ENCODE measurements around the gene PSORS1C2. TPM values are rescaled to one million over a fixed set of nuclear protein-coding genes. Genes with fewer than 3 reads are reported as not detected.

The PSORS1C2 gene
- total RNA-seq, 1 experiment from 2014 or later = 0.33 TPM

DNA sequence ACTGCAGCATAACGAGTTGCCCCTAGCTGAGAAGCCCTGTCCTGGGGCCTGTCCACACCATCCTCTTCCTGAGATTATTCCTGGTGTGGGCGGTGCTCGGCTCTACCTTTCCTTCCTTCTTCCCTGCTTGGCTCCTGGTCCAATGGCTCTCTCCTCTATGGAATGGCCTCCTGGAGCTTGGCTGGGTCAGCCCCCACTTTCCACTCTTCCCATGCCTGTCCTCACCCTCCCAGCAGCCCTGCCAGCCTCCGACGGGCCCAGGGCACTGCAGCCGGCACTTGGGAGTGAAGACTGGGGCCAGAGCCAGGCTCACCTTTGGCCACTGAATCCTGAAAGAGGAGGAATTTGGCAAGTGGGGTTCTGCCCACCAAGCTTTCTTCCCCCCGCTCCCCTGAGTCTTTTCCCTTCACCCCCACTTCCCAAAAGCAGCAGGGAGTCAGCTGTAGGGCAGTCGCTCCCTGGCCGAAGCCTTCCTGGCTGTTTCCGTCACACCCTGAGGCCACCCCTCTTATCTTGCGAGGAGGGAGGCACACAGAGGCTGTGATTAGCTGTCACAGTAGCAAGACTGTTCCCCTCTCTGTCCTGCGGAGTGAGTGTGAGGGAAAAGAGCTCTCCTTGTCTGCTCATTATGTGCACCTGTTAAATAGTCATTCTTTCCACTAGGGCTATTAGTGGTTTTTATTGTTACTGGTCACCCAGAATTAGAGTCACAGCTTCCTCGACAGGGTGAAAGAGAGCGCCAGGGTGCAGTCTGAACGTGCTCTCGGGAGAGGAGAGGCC lies 12.3 kb downstream of the PSORS1C2 start:
- H2BK15ac ChIP-seq (ENCODE audit: low read depth, low read length) = no peak overlapping the region
- no peak overlapping the region for H2BK120ac ChIP-seq (ENCODE audit: low read depth, low read length, poor library complexity, severe bottlenecking)
- no peak overlapping the region for H2AFZ ChIP-seq (ENCODE audit: low read length)
- Mint-ChIP-seq H3K27me3 (ENCODE audit: low read depth) (peaks cover 13% of the 10 kb centered on the region), H3K27ac (no peak overlapping the region), H3K9me3 (no peaks in the 10 kb centered on the region; a peak in 1 of 5 replicates), H3K36me3 (ENCODE audit: insufficient read depth in 1 of 3, low read depth in 3 of 3) (no peaks in the 10 kb centered on the region), H3K4me1 (peaks cover 37 to 43% of the 10 kb centered on the region in 2 experiments), H3K4me3 (no peak overlapping the region; a peak in 1 of 5 replicates)
- no peak for DNase-seq
- no peaks in the 10 kb centered on the region for H3K4me1 ChIP-seq (ENCODE audit: insufficient read depth, low read length)
- no peak overlapping the region for H3K4me2 ChIP-seq (ENCODE audit: insufficient read depth, insufficient read length, low read length)
- H3K14ac ChIP-seq (ENCODE audit: insufficient read depth, low read length) = no peak overlapping the region
- no peaks in the 10 kb centered on the region for H3K23me2 ChIP-seq (ENCODE audit: insufficient read length, low read depth, low read length, poor library complexity, severe bottlenecking)
- no peak overlapping the region for H2BK20ac ChIP-seq (ENCODE audit: low read depth, low read length, poor library complexity, severe bottlenecking)
- no peaks in the 10 kb centered on the region for H3K79me2 ChIP-seq (ENCODE audit: insufficient read depth, low read length)
- H4K20me1 ChIP-seq (ENCODE audit: control insufficient read depth, insufficient read depth, insufficient read length) = no peaks in the 10 kb centered on the region
- no peak overlapping the region for H3K9ac ChIP-seq (ENCODE audit: extremely low read depth, insufficient read length, low read length)
- TF ChIP-seq, protein P1, sequence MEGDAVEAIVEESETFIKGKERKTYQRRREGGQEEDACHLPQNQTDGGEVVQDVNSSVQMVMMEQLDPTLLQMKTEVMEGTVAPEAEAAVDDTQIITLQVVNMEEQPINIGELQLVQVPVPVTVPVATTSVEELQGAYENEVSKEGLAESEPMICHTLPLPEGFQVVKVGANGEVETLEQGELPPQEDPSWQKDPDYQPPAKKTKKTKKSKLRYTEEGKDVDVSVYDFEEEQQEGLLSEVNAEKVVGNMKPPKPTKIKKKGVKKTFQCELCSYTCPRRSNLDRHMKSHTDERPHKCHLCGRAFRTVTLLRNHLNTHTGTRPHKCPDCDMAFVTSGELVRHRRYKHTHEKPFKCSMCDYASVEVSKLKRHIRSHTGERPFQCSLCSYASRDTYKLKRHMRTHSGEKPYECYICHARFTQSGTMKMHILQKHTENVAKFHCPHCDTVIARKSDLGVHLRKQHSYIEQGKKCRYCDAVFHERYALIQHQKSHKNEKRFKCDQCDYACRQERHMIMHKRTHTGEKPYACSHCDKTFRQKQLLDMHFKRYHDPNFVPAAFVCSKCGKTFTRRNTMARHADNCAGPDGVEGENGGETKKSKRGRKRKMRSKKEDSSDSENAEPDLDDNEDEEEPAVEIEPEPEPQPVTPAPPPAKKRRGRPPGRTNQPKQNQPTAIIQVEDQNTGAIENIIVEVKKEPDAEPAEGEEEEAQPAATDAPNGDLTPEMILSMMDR (conservative IDR thresholded peaks at IDR 0.05) = no peak
- no peak overlapping the region for H2BK5ac ChIP-seq (ENCODE audit: insufficient read length, low read length)
- no peak overlapping the region for H3K4ac ChIP-seq (ENCODE audit: low read depth, low read length)
- H4K91ac ChIP-seq (ENCODE audit: insufficient read length, low read depth, low read length) = no peak overlapping the region
- H3K9me3 ChIP-seq (ENCODE audit: control insufficient read depth, low read depth, low read length) = no peaks in the 10 kb centered on the region
- H2AK5ac ChIP-seq (ENCODE audit: insufficient read length, low read length) = no peak overlapping the region
- H2BK12ac ChIP-seq (ENCODE audit: insufficient read length, low read depth, low read length) = no peak overlapping the region
- no peak overlapping the region for H3K56ac ChIP-seq (ENCODE audit: insufficient read length, low read depth, low read length)
- no peak overlapping the region for H4K5ac ChIP-seq (ENCODE audit: insufficient read length, low read depth, low read length)
- H3T11ph ChIP-seq (ENCODE audit: low read length) = no peak overlapping the region
- no CpG with 5 or more reads among the region's 16 CpGs for WGBS (ENCODE audit: extremely low coverage, insufficient read length, low lambda C conversion rate)
- no peak overlapping the region for H4K8ac ChIP-seq (replicated peaks; ENCODE audit: insufficient read length, low read depth, low read length)
- no peaks in the 10 kb centered on the region for H3K79me1 ChIP-seq (ENCODE audit: insufficient read depth, low read depth, low read length, poor library complexity, severe bottlenecking)
- no peak overlapping the region for H3K27ac ChIP-seq (ENCODE audit: insufficient read length, low read depth, low read length)
- no peaks in the 10 kb centered on the region for H3K27me3 ChIP-seq (ENCODE audit: insufficient read depth, low read length)
- H3K23ac ChIP-seq (ENCODE audit: insufficient read length, low read depth, low read length) = no peak overlapping the region
- H3K18ac ChIP-seq (ENCODE audit: insufficient read length, low read depth, low read length) = no peak overlapping the region
